GM15510 (cell line): ENCODE data around the gene BARX1.

Experiments
- POLR2A ChIP-seq: IDR thresholded peaks from 3 replicates; pipeline ENCODE4 v1.6.1; 2011; ENCODE audit warnings: borderline replicate concordance; ENCODE audit not compliant: insufficient read length; ENCODE audit errors: extremely low read depth

BARX1 gene

GRCh38 chr9:93968451-93969327 lies 13.5 kb upstream of the BARX1 start:
- no peak for TF ChIP-seq POLR2A

GRCh38 chr9:93967020-93967803 lies 12.1 kb upstream of the BARX1 start:
- no peak for TF ChIP-seq POLR2A

DNA sequence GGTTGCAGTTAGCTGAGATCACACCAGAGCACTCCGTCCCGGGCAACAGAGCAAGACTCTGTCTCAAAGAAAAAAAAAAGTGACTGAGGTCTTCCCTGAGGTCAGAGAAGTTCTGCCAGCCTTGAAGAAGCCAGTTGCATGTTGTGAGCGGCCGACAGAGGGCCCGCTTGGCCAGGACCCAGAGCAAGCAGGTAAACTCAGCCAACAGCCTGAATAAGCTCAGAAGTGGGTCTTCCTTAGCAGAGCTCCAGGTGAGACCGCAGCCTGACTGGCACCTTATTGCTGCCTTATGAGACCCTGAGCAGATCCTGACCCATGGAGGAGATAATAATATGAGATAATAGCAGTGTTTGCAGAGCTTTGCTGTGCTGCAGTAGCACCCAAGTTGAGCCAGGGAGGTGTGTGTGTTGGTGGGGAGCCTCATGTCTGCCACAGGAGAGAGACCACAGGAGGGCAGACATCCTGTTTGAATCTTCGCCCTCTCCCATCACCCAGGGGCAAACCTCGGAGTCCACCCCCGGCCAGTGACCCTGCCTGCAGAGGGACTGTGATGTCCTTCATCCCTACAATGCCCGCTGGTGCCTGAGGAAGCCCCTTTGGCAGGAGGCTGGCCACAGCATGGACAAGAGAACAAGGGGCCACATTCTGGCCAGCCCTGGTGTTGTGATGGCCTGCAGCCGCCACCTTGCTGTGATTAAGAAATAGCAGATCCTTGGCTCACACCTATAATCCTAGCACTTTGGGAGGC lies 10.8 kb upstream of the BARX1 start:
- TF ChIP-seq POLR2A = no peak

- no peak for TF ChIP-seq POLR2A
Observed at GRCh38 chr9:93964685-93965084, 9.5 kb upstream of the BARX1 start.

DNA sequence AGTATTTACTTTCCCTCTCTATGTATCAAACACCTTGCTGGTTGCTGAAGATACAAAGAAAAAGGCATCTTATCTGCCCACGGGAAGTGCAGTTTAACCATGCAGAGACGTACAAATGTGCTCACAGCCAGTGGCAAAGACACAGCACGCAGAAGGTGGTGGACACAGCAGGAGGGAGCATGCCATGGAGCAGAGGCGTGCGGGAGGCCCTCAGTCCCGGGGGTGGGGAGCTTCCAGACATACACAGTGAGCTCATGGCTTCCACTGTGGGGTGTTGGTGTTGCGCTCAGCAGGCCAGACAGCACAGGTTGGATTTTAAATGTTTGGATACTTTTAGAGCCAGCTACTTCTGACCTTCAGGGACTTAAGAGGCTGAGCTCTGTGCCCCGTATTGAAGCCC lies 8.8 kb upstream of the BARX1 start:
- TF ChIP-seq POLR2A = no peak

DNA sequence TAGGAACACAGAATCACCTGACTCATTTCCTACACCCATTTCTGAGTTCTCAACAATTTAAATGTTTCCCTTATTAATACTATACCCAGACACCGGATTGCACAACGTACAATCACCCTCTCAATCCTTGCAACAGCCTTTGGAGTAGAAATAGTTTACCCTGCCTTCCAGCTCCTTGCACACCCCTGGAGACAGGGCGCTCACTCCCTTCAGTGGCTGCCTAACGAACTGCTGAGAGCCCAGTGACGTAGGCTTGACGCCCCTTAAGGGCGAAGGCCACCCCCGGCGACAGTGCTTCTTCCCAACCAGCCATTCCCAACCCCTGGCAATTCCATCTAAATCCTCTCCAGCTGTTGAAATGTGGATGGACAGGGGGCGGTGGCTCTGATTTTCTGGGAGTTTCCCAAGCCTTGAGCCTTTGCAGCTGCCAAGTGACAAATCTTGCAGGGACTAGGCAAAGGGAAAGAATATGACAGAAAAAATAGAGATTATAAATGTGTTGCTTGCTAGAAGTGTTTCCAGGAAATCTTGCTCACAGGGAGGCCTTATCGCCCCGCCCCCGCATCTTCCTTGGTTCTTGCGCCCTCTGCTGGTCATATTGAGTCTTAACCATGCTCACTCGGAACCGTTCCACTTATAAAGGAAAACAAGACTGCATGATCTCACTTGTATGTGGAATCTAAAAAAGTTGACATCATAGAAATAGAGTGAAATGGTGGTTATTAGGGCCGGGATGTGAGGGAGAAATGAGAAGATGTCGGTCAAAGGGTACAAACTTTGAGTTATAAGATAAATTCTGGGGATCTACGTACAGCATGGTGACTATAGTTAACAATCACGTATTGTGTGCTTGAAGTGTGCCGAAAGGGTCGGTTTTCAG lies 7.6 kb upstream of the BARX1 start:
- TF ChIP-seq POLR2A = no peak

DNA sequence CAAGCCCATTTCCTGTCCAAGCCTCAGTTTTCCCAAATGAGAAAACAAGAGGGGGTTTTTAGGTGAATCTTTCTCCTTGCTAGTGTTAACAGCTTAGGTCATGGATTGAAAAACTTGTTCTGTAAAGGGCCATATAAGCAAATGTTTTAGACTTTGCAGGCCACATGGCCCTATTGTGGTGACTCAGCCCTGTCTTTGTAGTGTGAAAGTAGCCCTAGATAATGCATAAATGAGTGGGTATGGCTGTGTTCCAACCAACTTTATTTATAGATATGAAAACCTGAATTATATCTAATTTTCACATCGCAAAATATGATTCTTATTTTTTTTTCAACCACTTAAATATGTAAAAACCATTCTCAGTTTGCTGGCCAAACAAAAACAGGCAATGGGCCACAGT lies 6.9 kb upstream of the BARX1 start:
- TF ChIP-seq POLR2A = no peak

GRCh38 chr9:93960971-93961841 lies 6.1 kb upstream of the BARX1 start:
- no peak for TF ChIP-seq POLR2A

- no peak for TF ChIP-seq POLR2A
Observed at GRCh38 chr9:93960221-93960970, 5.2 kb upstream of the BARX1 start.

DNA sequence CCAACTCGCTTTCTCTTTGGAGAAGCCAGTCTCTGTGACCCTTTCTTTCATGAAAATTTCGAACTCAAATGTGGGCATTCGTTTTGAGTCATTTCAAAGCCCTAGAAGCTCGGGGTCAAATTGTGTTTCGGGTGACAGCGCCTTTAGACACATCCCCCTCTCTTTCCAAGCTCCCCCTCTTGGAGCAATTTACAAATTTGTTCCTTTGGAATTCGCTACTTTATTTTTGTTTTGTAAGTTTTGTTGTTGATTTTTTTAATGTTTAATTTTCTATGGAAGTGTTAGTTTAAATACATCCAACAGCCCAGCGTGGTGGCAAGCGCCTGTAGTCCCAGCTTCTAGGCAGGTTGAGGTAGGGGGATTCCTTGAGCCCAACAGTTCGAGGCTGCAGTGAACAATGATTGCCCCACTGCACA lies 4.6 kb upstream of the BARX1 start:
- TF ChIP-seq POLR2A = no peak

DNA sequence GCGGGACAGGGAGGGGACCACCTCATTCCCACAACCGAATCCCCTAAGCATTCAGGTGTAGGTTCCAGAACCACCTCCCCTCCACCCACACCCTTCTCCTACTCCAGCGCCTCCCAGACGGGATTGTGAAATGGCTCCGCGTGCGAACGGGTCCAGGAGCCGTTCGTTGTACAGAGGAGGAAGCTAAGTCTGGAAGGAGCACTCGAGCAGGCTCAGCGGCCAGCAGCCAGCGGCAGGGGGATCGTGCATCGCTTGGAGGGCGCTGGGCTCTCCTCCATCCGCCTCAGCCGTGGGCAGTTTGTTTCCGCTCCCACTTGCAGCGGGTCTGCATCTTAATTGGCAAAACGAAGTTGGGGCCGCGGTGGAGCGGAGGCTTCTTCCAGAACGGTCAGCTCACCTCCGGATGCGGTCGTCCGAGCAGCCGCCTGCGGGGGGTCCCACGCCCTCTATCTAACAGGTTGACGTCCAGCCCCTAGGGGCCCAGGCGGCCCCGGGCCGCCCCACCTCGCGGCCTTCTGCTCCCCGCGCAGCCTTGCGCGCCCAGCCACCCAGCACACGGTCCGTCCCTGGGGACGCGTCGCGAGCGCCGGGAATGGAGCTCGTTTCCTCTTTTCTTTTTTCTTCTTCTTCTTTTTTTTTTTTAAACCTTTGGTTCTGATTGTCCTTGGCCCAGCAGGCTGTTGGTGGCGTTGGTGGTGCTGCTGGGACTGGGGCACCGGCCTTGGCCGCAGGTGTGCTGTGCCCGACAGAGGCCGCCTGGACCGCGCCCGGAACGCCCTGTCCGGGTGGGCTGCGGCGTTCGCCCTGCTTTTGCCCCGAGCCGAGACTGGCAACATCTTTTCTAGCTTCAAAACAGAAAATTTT lies 3.9 kb upstream of the BARX1 start:
- no peak for TF ChIP-seq POLR2A
